GM12878 (cell line): ENCODE data around the gene TXLNA. TPM values are rescaled to one million over a fixed set of nuclear protein-coding genes. Genes with fewer than 3 reads are reported as not detected.

Experiments used
- ATF3 ChIP-seq: IDR thresholded peaks from 2 replicates; pipeline ENCODE4 v1.6.1; 2011; ENCODE audit warnings: low read depth, mild to moderate bottlenecking, low read length, moderate library complexity, borderline replicate concordance; ENCODE audit errors: extremely low read depth
- BMI1 ChIP-seq: fragments of 450-650 bp; IDR thresholded peaks from 2 replicates; pipeline ENCODE4 v1.6.1; 2016; ENCODE audit warnings: mild to moderate bottlenecking, moderate library complexity, borderline replicate concordance
- CBX3 ChIP-seq: fragments of 200-600 bp; sonication (generic); IDR thresholded peaks from 2 replicates; pipeline ENCODE4 v1.6.1; 2016; ENCODE audit warnings: low read depth, borderline replicate concordance
- FOS ChIP-seq: IDR thresholded peaks from 3 replicates; pipeline ENCODE4 v1.6.1; 2011; ENCODE audit warnings: borderline replicate concordance; ENCODE audit not compliant: insufficient read length; ENCODE audit errors: extremely low read depth
- IKZF2 ChIP-seq, 2 experiments: fragments of 450-650 bp; IDR thresholded peaks; 2 replicates each; pipeline ENCODE4 v1.6.1; 2017; ENCODE audit warnings: mild to moderate bottlenecking in 2 of 2, moderate library complexity in 2 of 2
- MYB ChIP-seq: fragments of 150-350 bp; IDR thresholded peaks from 2 replicates; pipeline ENCODE4 v1.6.1; 2014; ENCODE audit warnings: mild to moderate bottlenecking, low read depth, low read length, borderline replicate concordance
- PRDM15 ChIP-seq: fragments of 450-650 bp; formaldehyde crosslinking; IDR thresholded peaks from 2 replicates; pipeline ENCODE4 v1.4.0; 2020; ENCODE audit warnings: mild to moderate bottlenecking, moderate library complexity
- RAD51 ChIP-seq: fragments of 450-650 bp; IDR thresholded peaks from 2 replicates; pipeline ENCODE4 v1.6.1; 2016; ENCODE audit warnings: moderate library complexity, mild to moderate bottlenecking, inconsistent platforms
- RFX5 ChIP-seq: IDR thresholded peaks from 2 replicates; pipeline ENCODE4 v1.6.1; 2011; ENCODE audit warnings: low read depth, low read length, improper control_type of control experiment
- SKIL ChIP-seq: fragments of 450-650 bp; IDR thresholded peaks from 2 replicates; pipeline ENCODE4 v1.6.1; 2017; ENCODE audit warnings: mild to moderate bottlenecking, low read depth, inconsistent platforms; ENCODE audit not compliant: poor library complexity, severe bottlenecking
- STAT1 ChIP-seq: fragments of 450-650 bp; conservative IDR thresholded peaks from 2 replicates; pipeline ENCODE4 v1.6.1; 2014; ENCODE audit warnings: antibody characterized with exemption, mild to moderate bottlenecking
- WRNIP1 ChIP-seq: IDR thresholded peaks from 2 replicates; pipeline ENCODE4 v1.6.1; 2011; ENCODE audit warnings: low read depth, low read length, improper control_type of control experiment, borderline replicate concordance
- ZBTB11 ChIP-seq: fragments of 450-650 bp; formaldehyde crosslinking; IDR thresholded peaks from 2 replicates; pipeline ENCODE4 v1.5.0; 2022; ENCODE audit warnings: mild to moderate bottlenecking, missing genetic modification characterization
- ZNF384 ChIP-seq: IDR thresholded peaks from 2 replicates; pipeline ENCODE4 v1.6.1; 2012; ENCODE audit warnings: low read depth, mild to moderate bottlenecking, low read length, improper control_type of control experiment, borderline replicate concordance
- ZZZ3 ChIP-seq: IDR thresholded peaks from 2 replicates; pipeline ENCODE4 v1.6.1; 2011; ENCODE audit warnings: low read depth; ENCODE audit not compliant: control insufficient read depth, insufficient read length
- polyA plus RNA-seq, 11 experiments: library from polyadenylated mRNA; depleted of rRNA in 4 of 11; unstranded in 6 of 11; stranded (reverse) in 5 of 11; fragments of >200 nt; fragmentation: Nextera tagmentation in 4 of 11; fragmentation: Illumina TruSeq in 1 of 11; extraction: Ambion mirVana in 4 of 11; extraction: Trizol in 1 of 11; gene quantifications; 1 replicate in 1 of 11; 2 replicates in 10 of 11; pipeline versions ENCODE4 v1.2.1 to v1.2.3, GENCODE V29; 2011 to 2016; ENCODE audit warnings: inconsistent platforms in 2 of 11, missing spikeins in 2 of 11, low read depth in 1 of 11
- total RNA-seq, 4 experiments: library from RNA; depleted of rRNA in 3 of 4; stranded (reverse); fragments of >200 nt in 3 of 4; fragmentation: Illumina TruSeq in 1 of 4; extraction: Trizol in 1 of 4; gene quantifications; 2 replicates each; pipeline versions ENCODE4 v1.2.1 to v1.2.3, GENCODE V29; 2013 to 2021

TXLNA gene
- total and polyA plus RNA-seq, 10 of the 15 experiments (the other 5 are each of a cell fraction or from before 2014, with no cell fraction given), result 7.2 to 93.7 (median 47.9) TPM

- no peak for TF ChIP-seq RAD51
- no peak for TF ChIP-seq STAT1
- TF ChIP-seq PRDM15 (CRISPR knock-in tag), result no peak
- peak; percentile 95 for TF ChIP-seq BMI1
- no peak for TF ChIP-seq ZZZ3
- no peak for TF ChIP-seq MYB
- TF ChIP-seq CBX3, result no peak
- TF ChIP-seq ZBTB11 (CRISPR knock-in tag), result no peak
- TF ChIP-seq IKZF2 (IDR thresholded peaks at IDR 0.05), result 0 out of 4 replicates have a peak, but pooled peaks of 1 of the 2 experiments have one; percentile 11
- no peak for TF ChIP-seq WRNIP1
- TF ChIP-seq ATF3, result peak; percentile 80; the same call in 1 of the 2 replicates
- TF ChIP-seq RFX5, result no peak
- TF ChIP-seq FOS, result no peak
- TF ChIP-seq ZNF384, result no peak
- no peak for TF ChIP-seq SKIL
These were observed 26.2 kb downstream of the TXLNA start, which contains the start of gene IQCC (continued) for GRCh38 chr1:32205401-32206370.
